Transverse colon (tissue), 4 donors: ENCODE measurements around the gene PYGO2.

Source experiments
- EP300 ChIP-seq: sonication (generic); formaldehyde crosslinking; IDR thresholded peaks from one replicate; pipeline ENCODE4 v1.6.1; 2017; ENCODE audit warnings: antibody characterized with exemption, low read depth
- POLR2AphosphoS5 ChIP-seq, 3 donors: sonication (generic); formaldehyde crosslinking; IDR thresholded peaks; one replicate each; pipeline ENCODE4 v1.6.1; 2016; ENCODE audit warnings: antibody characterized with exemption in 3 of 3
- TF ChIP-seq, protein P1 (sequence below), 5 experiments: fragments of 200-600 bp in 3 of 5; fragments of 450-650 bp in 2 of 5; sonication (generic) in 3 of 5; IDR thresholded peaks; 1 replicate in 2 of 5; 2 replicates in 3 of 5; pipeline ENCODE4 v1.5.1; 2016 to 2017; ENCODE audit warnings: antibody characterized with exemption in 5 of 5, inconsistent platforms in 3 of 5, mild to moderate bottlenecking in 2 of 5, moderate library complexity in 1 of 5

- TF ChIP-seq, protein P1, sequence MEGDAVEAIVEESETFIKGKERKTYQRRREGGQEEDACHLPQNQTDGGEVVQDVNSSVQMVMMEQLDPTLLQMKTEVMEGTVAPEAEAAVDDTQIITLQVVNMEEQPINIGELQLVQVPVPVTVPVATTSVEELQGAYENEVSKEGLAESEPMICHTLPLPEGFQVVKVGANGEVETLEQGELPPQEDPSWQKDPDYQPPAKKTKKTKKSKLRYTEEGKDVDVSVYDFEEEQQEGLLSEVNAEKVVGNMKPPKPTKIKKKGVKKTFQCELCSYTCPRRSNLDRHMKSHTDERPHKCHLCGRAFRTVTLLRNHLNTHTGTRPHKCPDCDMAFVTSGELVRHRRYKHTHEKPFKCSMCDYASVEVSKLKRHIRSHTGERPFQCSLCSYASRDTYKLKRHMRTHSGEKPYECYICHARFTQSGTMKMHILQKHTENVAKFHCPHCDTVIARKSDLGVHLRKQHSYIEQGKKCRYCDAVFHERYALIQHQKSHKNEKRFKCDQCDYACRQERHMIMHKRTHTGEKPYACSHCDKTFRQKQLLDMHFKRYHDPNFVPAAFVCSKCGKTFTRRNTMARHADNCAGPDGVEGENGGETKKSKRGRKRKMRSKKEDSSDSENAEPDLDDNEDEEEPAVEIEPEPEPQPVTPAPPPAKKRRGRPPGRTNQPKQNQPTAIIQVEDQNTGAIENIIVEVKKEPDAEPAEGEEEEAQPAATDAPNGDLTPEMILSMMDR (IDR thresholded peaks at IDR 0.05) = no peak
- TF ChIP-seq POLR2AphosphoS5 (IDR thresholded peaks at IDR 0.05) = no peak
- no peak for TF ChIP-seq EP300
These were observed 9.5 kb downstream of the PYGO2 start for GRCh38 chr1:154951901-154952657.
